Stimulated activated CD8-positive, alpha-beta memory T cell treated with anti-CD3 and anti-CD28 coated beads, Interleukin-4, amount 100 ng/mL, for 4 hours (primary cell): ENCODE data around the gene AMELX.

Source experiments
- DNase-seq, 2 donors: peaks; one replicate each; pipeline ENCODE4 v3.0.0-alpha.2; 2020; ENCODE audit warnings: low read depth in 2 of 2, low spot score in 1 of 2

Gene AMELX

DNA sequence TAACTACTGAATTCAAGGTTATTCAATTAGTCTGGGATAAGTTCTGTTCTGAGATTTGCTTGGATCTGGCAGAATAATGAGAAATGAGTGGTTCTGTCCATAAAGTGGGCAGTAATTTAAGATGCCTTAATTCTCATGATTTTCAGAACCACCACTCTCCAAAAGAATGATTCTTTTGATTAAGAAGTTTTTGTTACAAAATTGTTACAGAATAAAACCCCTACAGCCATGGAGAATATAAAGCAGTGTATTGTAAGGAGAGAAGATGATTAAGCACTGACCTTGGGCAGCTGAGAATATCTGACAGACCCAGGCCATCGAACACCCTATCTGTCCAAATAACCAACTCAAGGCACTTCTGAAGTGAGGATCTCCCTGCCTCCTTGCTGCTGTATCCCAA, 12.4 kb downstream of the AMELX start:
- no peak for DNase-seq

DNA sequence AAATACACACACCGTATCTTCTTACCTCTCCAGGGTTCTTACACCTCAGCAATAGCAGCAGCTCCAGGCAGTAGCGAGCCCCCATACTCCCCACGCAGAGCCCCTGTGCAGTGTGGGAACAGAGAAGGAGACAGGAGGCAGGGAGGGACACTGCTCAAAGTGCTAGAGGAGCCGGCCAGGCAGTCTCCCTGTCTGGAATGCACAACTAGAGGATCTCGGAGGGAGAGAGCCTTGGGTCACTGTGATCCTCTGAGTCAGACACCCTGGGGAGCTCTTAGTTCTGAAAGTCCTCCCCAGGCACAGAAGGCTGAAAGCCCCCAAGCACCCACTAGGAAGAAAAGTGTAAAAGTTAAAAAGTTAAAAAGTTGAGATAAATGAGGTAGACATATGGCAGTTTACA, 16.0 kb downstream of the AMELX start:
- DNase-seq, result no peak

DNA sequence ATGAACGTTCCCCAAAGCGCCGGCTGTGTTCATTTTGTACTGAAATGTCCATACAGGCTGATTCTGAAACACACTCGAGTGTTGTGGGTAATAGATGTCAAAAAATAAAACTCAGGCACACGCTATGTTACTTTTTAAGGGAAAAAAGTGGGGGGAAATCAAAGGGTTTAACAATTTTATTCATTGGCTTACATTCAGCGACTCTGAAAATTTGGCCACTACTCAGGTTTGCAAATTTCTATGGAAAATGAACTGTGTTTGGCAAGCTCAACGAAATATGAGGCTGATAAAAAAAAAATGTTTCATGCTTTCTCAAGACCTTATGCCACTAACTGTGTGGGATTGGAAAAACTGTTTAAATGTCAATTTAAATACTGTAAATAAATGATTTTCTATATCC, 18.5 kb downstream of the AMELX start:
- DNase-seq, result no peak

DNA sequence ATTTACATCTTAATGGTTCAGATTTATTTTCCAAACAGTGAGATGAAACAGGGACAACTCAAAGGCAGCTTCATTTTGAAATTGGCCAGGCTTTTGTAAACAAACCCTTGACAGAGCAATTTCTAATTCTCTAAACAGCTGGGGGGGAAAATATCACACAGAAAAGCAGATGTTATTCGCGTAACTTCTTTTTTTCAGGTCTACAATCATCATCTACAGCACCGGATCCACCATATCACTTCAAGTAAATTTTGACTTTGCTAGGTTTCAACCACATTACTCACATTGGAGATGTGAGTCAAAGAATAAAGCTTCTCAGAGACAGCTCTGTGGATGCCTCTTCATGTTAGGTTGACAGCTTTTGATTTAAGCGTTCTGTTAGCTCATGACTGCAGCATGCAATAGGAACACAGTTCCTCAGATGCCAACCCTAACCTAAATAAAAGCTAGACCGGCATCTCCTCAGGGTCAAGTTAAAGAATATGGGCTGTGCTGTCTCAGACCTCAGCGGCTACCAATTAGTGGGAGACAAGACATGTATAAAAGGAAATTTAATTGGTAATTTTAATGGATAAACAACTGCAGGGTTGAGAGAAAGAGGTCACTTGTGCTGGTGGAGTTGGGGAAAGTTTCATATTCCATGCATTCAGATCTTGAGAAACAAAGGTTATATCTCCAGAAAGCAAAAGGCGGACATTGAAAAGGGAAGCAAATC, 26.8 kb downstream of the AMELX start:
- DNase-seq, result no peak

DNA sequence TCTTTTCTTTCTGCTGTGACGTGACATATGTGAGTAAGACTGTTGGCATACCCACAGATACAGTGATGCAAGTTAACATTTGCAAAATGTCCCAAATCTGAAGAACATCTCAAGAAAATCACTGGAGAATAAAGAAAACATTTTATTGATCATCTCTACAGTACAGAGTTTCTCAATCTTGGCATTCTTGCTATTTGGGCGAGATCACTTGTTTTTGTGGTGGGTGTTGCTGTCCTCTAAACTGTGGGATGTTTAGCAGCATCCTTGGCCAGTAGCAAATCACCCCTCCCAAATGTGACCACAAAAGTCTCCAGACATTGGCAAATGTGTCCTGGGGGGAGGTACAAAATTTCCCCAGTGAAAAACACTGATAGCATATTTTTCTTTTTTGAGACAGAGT, 28.8 kb downstream of the AMELX start:
- DNase-seq, result no peak

DNA sequence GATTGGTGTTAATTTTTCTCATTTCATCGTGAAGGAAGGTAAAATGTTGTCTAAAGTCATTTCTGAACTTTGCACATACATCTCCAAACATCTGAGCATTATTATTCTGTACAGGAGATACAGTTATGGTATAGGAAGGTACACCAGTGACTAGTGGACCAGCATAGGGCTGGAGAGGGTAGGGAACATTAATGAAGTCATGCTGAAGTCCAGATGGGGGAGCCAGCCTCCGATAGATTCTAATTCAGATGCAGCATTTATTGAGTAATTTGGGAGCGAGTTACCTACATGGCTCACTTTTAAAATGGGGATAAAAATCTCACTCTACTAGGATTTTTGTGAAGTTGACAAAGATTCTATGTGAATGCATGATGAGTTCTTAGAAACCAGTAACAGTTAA, 34.9 kb downstream of the AMELX start:
- no peak for DNase-seq

DNA sequence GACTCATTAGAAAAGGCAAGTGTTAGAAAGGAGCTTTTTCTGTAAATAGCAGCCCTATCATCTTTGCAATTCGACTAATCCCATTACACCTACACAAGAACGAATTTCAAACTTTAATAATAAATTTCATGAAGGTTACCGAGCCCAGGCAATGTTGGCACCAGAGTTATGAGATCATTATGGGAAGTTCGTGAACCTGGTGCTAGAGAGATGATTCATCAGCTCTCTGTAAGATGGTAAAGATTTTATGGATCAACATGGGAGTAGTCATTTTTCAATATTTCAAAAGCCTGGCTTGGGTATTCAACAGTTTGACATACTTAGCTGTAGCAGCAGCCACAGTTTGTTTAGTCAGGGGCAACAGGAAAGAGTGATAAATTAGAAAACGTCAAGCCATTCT, 35.8 kb downstream of the AMELX start:
- no peak for DNase-seq

DNA sequence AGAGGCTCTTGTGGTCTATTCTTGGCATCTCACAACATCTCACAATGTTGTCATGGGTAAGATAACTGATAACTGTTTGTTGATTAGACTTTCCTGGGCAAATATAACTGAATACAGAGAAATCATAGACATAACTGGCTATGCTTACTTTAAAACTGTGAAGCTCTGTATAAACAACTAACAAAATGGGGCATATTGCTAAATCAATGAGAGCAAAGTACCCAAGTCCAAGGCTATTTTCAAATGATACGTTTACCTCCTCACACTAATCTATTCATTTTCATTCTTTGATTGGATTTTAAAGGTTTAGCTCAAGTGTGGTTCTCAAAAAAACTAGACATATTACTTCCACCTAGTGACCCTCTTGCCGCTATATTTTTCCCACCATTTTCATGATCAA, 38.6 kb downstream of the AMELX start:
- no peak for DNase-seq

DNA sequence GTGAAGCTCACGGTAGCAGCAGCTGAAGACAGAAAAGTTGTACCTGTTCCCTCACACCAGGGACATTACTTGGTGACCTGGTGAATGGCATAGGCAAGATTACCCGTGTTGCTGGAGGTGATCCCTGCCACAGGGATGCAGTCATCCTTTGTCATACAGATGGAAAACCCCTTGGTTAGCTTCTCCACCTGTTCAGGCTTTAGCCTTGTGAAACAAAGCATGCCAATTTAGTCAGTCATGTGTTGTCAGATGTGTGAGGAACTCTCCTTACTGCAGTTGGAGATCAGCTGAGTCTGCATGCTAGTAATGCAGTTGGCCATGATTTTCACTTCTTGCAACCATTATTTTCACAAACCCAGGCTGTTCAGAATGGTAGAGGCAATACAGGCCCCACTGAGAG, 41.0 kb downstream of the AMELX start:
- no peak for DNase-seq

DNA sequence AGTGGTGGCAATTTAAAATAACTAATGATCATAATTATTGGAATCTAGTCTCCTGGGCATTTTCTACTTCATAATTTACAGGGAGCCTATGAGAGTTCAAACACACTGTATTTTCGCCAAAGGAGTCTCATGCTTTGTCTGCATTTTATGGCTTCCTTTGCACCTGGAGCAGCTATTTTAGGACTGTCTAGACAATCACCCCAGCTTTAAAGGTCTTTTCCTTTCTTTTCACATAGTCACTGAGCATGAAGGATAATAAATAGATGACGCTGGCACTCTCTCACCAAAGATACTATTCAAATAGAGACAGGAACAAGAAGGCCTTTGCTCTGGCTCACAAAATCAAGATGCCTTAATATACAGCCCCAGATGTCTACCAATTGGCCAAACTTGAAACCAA, 43.0 kb downstream of the AMELX start:
- DNase-seq, result no peak

DNA sequence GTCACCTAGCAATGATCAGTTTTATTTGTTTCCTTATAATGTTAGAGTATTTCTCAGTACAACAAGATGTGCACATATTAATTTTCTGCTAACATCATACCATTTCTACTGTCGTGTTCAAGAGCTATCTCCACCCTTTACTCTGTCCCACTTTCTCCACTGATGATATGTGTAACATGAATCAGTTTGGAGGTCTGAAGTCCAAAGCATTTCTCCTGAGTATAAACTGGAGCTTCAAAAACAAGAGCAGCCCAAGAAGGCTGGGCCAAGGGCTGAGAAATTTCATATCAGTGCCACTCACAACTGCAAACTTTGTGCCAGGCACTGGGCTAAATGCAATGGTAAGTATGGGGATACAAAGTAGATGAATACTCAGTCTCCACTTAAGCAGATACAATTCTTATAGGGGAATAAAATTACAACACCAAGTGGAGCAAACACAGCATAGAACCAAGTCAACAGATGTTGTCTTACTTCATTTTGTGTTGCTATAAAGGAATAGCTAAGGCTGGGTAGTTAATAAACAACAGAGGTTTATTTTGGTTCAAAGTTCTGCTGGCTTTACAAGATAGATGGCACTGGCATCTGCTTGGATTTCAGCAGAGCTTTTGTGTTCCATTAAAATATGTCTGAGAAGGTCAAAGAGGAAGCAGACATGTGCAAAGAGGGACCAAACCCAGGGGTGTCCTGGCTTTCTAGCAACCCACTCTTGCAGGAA, 44.2 kb downstream of the AMELX start:
- DNase-seq, result no peak

DNA sequence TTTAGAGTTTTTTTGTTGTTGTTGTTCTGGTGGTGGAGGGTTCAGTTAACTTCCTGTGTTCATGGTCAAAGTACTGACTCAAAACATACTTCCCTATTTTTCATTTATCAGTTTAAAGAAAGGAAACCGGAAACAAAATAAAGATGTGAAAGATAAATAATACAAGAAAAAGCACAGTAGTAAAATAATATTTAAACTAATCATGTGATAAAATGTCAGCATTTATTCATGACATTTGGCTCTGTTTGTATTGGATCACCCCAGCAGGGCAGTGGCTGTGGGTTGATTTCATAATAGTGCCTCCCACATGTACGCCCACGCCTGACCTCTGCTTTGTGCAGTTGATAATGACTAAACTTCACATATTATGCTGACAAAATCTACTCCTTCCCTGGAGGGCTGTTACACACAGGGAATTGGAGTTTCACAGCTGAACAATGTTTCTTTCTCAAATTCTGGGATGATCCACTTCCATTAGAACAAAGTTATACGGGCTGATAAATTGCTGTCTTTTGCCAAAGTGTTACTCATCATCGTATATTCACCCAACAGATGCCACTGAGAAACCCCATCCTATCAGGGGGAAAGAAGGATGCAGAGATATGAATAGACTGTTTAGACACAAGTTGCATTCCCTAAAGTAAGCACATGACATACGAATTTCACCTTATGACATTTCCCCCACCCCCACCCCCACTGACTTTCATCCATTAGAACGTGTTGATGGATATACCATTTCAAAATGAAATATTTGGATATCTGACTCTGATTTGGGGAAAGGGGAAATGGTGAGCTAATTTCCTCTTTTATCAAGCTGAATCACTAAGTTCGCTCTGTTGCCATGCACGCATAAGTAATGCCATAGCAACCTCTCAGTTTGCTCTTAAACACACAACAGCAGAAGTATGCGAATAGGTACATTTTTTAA, 48.3 kb downstream of the AMELX start:
- no peak for DNase-seq

DNA sequence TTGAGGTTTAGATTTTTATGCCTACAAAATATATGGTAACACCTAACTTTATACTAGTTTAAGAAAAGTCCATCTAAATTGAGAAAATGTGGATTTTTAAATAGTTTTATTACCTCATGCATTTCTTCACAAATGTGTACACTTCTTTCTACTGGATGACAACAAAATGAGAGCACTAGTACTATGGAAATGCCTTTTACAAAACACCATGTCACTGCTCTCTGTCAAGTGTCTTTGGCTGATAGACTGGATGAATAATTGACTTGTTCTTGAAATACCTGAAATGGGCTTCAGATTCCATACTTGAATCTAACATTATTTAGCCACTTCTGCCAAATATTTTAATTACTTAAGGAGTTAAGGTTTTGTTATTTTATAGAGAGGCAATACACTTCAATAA, 49.5 kb downstream of the AMELX start:
- DNase-seq, result no peak

DNA sequence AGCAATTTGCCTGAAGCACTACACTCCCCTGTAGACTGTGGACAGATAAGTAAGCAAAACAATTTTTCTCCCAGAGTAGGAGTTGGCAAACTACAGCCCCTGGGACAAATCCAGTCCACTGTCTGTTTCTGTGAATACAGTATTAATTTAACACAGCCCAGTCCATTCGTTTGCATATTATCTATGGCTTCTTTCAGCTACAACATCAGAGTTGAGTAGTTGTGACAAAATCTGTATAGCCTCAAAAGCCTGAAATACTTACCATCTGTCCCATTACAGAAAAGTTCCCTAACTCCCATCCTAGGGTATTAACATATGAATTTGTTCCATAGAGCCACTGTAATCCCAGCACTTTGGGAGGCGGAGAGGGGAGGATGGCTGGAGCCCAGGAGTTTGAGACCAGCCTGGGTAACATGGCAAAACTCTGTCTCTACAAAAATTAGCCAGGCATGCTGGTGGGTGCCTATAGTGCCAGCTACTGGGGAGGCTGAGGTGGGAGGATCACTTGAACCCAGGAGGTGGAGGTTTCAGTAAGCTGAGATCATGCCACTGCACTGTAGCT, 53.0 kb downstream of the AMELX start:
- DNase-seq, result no peak

DNA sequence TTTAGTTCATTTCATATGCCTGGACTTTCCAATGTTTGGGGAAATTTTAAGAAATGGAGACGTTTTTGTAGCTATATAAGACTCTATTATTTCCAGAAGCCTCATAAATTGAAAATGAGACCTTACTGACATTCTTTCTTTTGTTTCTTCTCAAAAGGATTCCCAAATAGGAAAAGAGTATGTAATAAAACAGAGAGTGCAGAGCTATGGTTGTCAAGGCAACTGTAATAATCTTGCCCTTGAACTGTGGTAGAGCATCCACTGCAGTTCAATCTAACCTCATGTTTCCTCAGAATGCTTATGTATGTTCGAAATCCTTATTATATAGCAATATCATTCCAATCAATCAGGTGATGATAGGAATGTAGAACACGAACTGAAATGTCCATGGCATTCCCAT, 54.1 kb downstream of the AMELX start:
- DNase-seq, result no peak

DNA sequence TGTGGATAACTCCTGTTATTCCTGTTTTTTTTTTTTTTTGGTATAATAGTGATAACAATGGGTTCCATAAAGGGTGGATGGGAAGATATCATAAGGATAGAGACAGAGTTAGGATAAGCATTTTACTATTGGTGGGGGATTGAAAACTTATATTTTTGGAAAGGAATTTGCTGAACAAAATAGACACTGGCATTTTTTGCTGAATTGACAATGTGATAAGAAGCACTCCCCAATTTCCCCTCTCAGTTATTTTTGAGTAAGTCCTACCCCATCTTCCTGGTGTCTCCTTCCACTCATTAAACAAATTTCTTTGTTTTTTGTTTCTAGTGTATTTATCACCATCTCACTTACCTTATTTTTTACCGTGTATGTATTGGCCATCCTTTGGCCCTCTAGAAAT, 55.8 kb downstream of the AMELX start:
- no peak for DNase-seq

DNA sequence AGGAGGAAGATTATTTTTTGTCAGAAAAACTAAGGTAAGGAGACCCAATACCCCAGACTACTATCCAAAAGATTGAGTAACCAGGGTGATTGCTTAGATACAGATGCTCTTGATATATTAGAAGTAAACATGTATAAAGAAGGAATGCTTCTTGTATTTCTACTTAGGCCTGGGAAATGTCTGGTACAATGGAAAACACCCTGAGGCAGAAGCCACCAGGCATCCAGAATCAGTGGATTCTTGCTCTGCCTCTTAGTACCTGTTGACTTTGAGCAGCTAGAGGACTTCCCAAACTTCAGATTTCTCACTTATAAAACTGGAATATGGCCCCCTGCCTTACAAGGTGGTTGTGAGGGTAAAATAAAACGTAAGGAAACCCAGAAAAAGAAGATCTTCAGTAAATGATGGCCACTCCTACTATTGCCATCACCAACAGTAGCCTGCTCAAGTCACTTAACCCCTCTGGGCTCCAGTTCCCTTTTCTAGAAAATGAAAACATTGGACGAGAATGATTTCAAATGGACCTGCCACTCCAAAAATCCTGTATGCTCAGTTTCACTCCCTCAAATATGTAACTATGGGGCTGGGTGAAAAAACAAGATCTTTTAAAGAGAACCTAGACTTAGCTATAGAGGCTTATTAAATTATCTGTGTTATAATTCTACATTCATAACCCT, 56.6 kb downstream of the AMELX start:
- no peak for DNase-seq
